Measurements from ENCODE around the gene PSMD13. TPM values are rescaled to one million over a fixed set of nuclear protein-coding genes. Genes with fewer than 3 reads are reported as not detected.
A peak's percentile ranks its signal among the peaks of the same experiment; 100 is the strongest.
"Not testable (repeated sequence)": the region's sequence is repeated elsewhere in the genome, so short reads cannot be mapped to it uniquely, and the experiment has no call there.

Gene PSMD13
- total RNA-seq: 96.3 and 98.4 TPM in 2 replicates
- polyA plus RNA-seq: 167 and 175 TPM in 2 replicates

- Histone ChIP-seq H3K27me3 (no peaks in the 10 kb centered on the region), H3K27ac (peak within 1 kb of the TSS; percentile 93), H3K4me3 (peak within 1 kb of the TSS; percentile 98), H3K9me3 (ENCODE audit: low read depth) (no peaks in the 10 kb centered on the region), H3K4me1 (ENCODE audit: low read depth) (peaks cover 10% of the 10 kb centered on the region), H3K36me3 (no peaks in the 10 kb centered on the region)
- peak; percentile 86 to 92 for DNase-seq (ENCODE audit: low read depth in 1 of 2, low spot score in 1 of 2)
- TF ChIP-seq CTCF (IDR thresholded peaks at IDR 0.05; ENCODE audit: low read depth, low read length): no peak
Observed at GRCh38 chr11:236774-237767, at the start of gene PSMD13. PSMD13 (plus strand) TSS chr11:236976; CDS start chr11:237050, 74 bp downstream.

- DNase-seq (ENCODE audit: low read depth in 1 of 2, low spot score in 1 of 2); H3K36me3 ChIP-seq; H3K4me1 ChIP-seq (ENCODE audit: low read depth); H3K27me3 ChIP-seq; H3K4me3 ChIP-seq; H3K27ac ChIP-seq; H3K9me3 ChIP-seq (ENCODE audit: low read depth): not testable (repeated sequence)
Observed at GRCh38 chr11:189200-189783, 47.5 kb upstream of the PSMD13 start.

- not testable (repeated sequence) for H3K27ac ChIP-seq; H3K4me3 ChIP-seq; DNase-seq (ENCODE audit: low read depth in 1 of 2, low spot score in 1 of 2); H3K4me1 ChIP-seq (ENCODE audit: low read depth); H3K27me3 ChIP-seq; H3K36me3 ChIP-seq; H3K9me3 ChIP-seq (ENCODE audit: low read depth)
- TF ChIP-seq CTCF (IDR thresholded peaks at IDR 0.05; ENCODE audit: low read depth, low read length): peak; percentile 25
Observed at GRCh38 chr11:189843-190311, 46.9 kb upstream of the PSMD13 start.

- not testable (repeated sequence) for H3K36me3 ChIP-seq; H3K4me3 ChIP-seq; H3K9me3 ChIP-seq (ENCODE audit: low read depth); H3K27ac ChIP-seq; H3K27me3 ChIP-seq; H3K4me1 ChIP-seq (ENCODE audit: low read depth); DNase-seq (ENCODE audit: low read depth in 1 of 2, low spot score in 1 of 2)
Observed at GRCh38 chr11:190546-190945, 46.2 kb upstream of the PSMD13 start.

- H3K4me3 ChIP-seq; H3K27ac ChIP-seq; H3K9me3 ChIP-seq (ENCODE audit: low read depth); H3K36me3 ChIP-seq; H3K4me1 ChIP-seq (ENCODE audit: low read depth); H3K27me3 ChIP-seq; DNase-seq (ENCODE audit: low read depth in 1 of 2, low spot score in 1 of 2): not testable (repeated sequence)
- peak; percentile 7 for TF ChIP-seq CTCF (IDR thresholded peaks at IDR 0.05; ENCODE audit: low read depth, low read length)
Observed at GRCh38 chr11:191490-192478, 45.0 kb upstream of the PSMD13 start.

GRCh38 chr11:192674-193128 is 44.1 kb upstream of the PSMD13 start, which contains the start of gene SCGB1C1:
SCGB1C1 (plus strand) TSS chr11:193078; CDS start chr11:193100, 22 bp downstream.
- H3K36me3 ChIP-seq; H3K9me3 ChIP-seq (ENCODE audit: low read depth); H3K27ac ChIP-seq; H3K27me3 ChIP-seq; H3K4me3 ChIP-seq; DNase-seq (ENCODE audit: low read depth in 1 of 2, low spot score in 1 of 2); H3K4me1 ChIP-seq (ENCODE audit: low read depth): not testable (repeated sequence)

- H3K27ac ChIP-seq; H3K27me3 ChIP-seq; H3K9me3 ChIP-seq (ENCODE audit: low read depth); H3K36me3 ChIP-seq; H3K4me3 ChIP-seq; DNase-seq (ENCODE audit: low read depth in 1 of 2, low spot score in 1 of 2); H3K4me1 ChIP-seq (ENCODE audit: low read depth): not testable (repeated sequence)
Observed at GRCh38 chr11:193481-193880, 43.3 kb upstream of the PSMD13 start.

Measured in cardiac muscle cell (in vitro differentiated cells and primary cell).